ENCODE results near the gene PRKAR1A.

- TF ChIP-seq POLR2AphosphoS5 (IDR thresholded peaks at IDR 0.05; ENCODE audit: borderline replicate concordance, low read depth, low read length) (no peak), EZH2 (IDR thresholded peaks at IDR 0.05) (no peak), FOXP2 (optimal IDR thresholded peaks at IDR 0.05; ENCODE audit: control extremely low read depth, extremely low read length, insufficient read depth) (no peak)
Observed at GRCh38 chr17:68581863-68582645, 69.8 kb downstream of the PRKAR1A start.

All from SK-N-MC (cell line).